Neural cell (in vitro differentiated cells): ENCODE data around the gene LCAT. TPM values are rescaled to one million over a fixed set of nuclear protein-coding genes. Genes with fewer than 3 reads are reported as not detected.

Experiments
- H2AFZ ChIP-seq: fragments of 200-600, 300-800 bp; sonication (generic), shearing (Covaris generic); 2 replicates; pipeline ENCODE4 v1.6.0; 2014; ENCODE audit warnings: low read depth, mild to moderate bottlenecking, antibody characterized with exemption, low read length, moderate library complexity
- H3F3A ChIP-seq: fragments of 200-600 bp; shearing (Covaris generic); 2 replicates; pipeline ENCODE4 v1.6.1; 2016; ENCODE audit warnings: mild to moderate bottlenecking, moderate library complexity, mixed read lengths, antibody characterized with exemption, low read length; ENCODE audit not compliant: insufficient read depth, poor library complexity, severe bottlenecking
- H3K27ac ChIP-seq: fragments of 200-600, 300-800 bp; sonication (generic), shearing (Covaris generic); 2 replicates; pipeline ENCODE4 v1.5.1; 2014; ENCODE audit warnings: mild to moderate bottlenecking, low read length, moderate library complexity
- H3K27me3 ChIP-seq: fragments of 300-800, 200-600 bp; sonication (generic), shearing (Covaris generic); 2 replicates; pipeline ENCODE4 v1.6.0; 2014; ENCODE audit warnings: mild to moderate bottlenecking, low read depth, low read length, moderate library complexity; ENCODE audit not compliant: insufficient read depth
- H3K36me3 ChIP-seq: fragments of 300-800, 200-600 bp; sonication (generic), shearing (Covaris generic); 2 replicates; pipeline ENCODE4 v1.5.1; 2014; ENCODE audit warnings: mild to moderate bottlenecking, antibody characterized with exemption, low read length, moderate library complexity; ENCODE audit not compliant: insufficient read depth
- H3K4me2 ChIP-seq: fragments of 300-800, 200-600 bp; sonication (generic), shearing (Covaris generic); 2 replicates; pipeline ENCODE4 v1.6.0; 2014; ENCODE audit warnings: mild to moderate bottlenecking, low read length
- H3K4me3 ChIP-seq: fragments of 300-800, 200-600 bp; sonication (generic), shearing (Covaris generic); 2 replicates; pipeline ENCODE4 v1.5.1; 2014; ENCODE audit warnings: mild to moderate bottlenecking, low read length, moderate library complexity
- H3K79me2 ChIP-seq: fragments of 200-600 bp; shearing (Covaris generic); replicated peaks from 2 replicates; pipeline ENCODE4 v1.6.0; 2014; ENCODE audit warnings: mild to moderate bottlenecking, low read length, moderate library complexity; ENCODE audit not compliant: insufficient read depth
- H3K9ac ChIP-seq: fragments of 300-800, 200-600 bp; sonication (generic), shearing (Covaris generic); 2 replicates; pipeline ENCODE4 v1.6.1; 2016; ENCODE audit warnings: mild to moderate bottlenecking, low read length, mixed read lengths
- H3K9me2 ChIP-seq: fragments of 200-600 bp; shearing (Covaris generic); 2 replicates; pipeline ENCODE4 v1.6.1; 2016; ENCODE audit warnings: mild to moderate bottlenecking, low read length, mixed read lengths; ENCODE audit not compliant: insufficient read depth
- H3K9me3 ChIP-seq: fragments of 200-600, 300-800 bp; sonication (generic), shearing (Covaris generic); 2 replicates; pipeline ENCODE4 v1.6.1; 2016; ENCODE audit warnings: mild to moderate bottlenecking, mixed run types, low read length, moderate library complexity, mixed read lengths
- H4K20me1 ChIP-seq: fragments of 200-600 bp; shearing (Covaris generic); 2 replicates; pipeline ENCODE4 v1.6.1; 2016; ENCODE audit warnings: mild to moderate bottlenecking, mixed run types; ENCODE audit not compliant: insufficient read depth
- EP300 ChIP-seq: fragments of 450-650 bp; conservative IDR thresholded peaks from 2 replicates; pipeline ENCODE4 v1.6.1; 2014; ENCODE audit warnings: antibody characterized with exemption, mild to moderate bottlenecking, moderate library complexity; ENCODE audit not compliant: poor library complexity, severe bottlenecking
- EZH2 ChIP-seq: fragments of 200-600, 300-800 bp; shearing (Covaris generic), sonication (generic); IDR thresholded peaks from 2 replicates; pipeline ENCODE4 v1.6.1; 2014; ENCODE audit warnings: antibody characterized with exemption, low read length, borderline replicate concordance, mild to moderate bottlenecking; ENCODE audit not compliant: insufficient read depth, poor library complexity, severe bottlenecking
- MXI1 ChIP-seq: fragments of 450-650 bp; conservative IDR thresholded peaks from 2 replicates; pipeline ENCODE4 v1.6.1; 2014; ENCODE audit warnings: antibody characterized with exemption, mild to moderate bottlenecking; ENCODE audit not compliant: poor library complexity, severe bottlenecking
- POLR2AphosphoS5 ChIP-seq: IDR thresholded peaks from 2 replicates; pipeline ENCODE4 v1.6.1; 2012
- RAD21 ChIP-seq: fragments of 450-650 bp; conservative IDR thresholded peaks from 2 replicates; pipeline ENCODE4 v1.6.1; 2014; ENCODE audit warnings: antibody characterized with exemption, mild to moderate bottlenecking, moderate library complexity
- SMC3 ChIP-seq: fragments of 450-650 bp; conservative IDR thresholded peaks from 2 replicates; pipeline ENCODE4 v1.6.1; 2014; ENCODE audit warnings: antibody characterized with exemption, mild to moderate bottlenecking, moderate library complexity; ENCODE audit not compliant: poor library complexity
- TAF1 ChIP-seq: IDR thresholded peaks from 2 replicates; pipeline ENCODE4 v1.6.1; 2012; ENCODE audit warnings: low read depth
- polyA plus RNA-seq: library from polyadenylated mRNA; depleted of rRNA; stranded (reverse); fragments of >200 nt; gene quantifications from 2 replicates; pipeline ENCODE4 v1.2.3, GENCODE V29; 2014
- TF ChIP-seq, protein P1 (sequence below): fragments of 450-650 bp; IDR thresholded peaks from 2 replicates; pipeline ENCODE4 v1.5.1; 2014; ENCODE audit warnings: antibody characterized with exemption, mild to moderate bottlenecking, moderate library complexity; ENCODE audit not compliant: poor library complexity, severe bottlenecking
- TF ChIP-seq, protein P2 (sequence below): IDR thresholded peaks from 2 replicates; pipeline ENCODE4 v1.6.1; 2012; ENCODE audit warnings: borderline replicate concordance

Gene LCAT
- polyA plus RNA-seq, 1 donor from 2014 or later = 0.32 TPM

DNA sequence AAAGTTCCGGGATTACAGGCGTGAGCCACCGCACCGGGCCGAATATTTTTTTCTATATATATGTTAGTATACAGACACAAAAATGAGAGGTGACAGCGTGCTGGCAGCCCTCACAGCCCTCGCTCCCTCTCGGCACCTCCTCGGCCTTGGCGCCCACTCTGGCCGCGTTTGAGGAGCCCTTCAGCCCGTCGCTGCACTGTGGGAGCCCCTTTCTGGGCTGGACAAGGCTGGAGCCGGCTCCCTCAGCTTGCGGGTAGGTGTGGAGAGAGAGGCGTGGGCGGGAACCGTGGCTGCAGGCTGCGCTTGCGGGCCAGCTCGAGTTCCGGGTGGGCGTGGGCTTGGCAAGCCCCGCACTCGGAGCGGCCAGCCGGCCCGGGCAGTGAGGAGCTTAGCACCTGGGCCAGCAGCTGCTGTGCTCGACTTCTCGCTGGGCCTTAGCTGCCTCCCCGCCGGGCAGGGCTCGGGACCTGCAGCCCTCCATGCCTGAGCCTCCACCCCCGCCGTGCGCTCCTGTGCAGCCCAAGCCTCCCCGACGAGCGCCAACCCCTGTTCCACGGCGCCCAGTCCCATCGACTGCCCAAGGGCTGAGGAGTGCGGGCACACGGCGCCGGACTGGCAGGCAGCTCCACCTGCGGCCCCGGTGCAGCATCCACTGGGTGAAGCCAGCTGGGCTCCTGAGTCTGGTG is 38.2 kb upstream of the LCAT start:
- no peak overlapping the region for H3K9ac ChIP-seq
- TF ChIP-seq RAD21 (no peak), POLR2AphosphoS5 (no peak), MXI1 (no peak), SMC3 (no peak)
- TF ChIP-seq, protein P1, sequence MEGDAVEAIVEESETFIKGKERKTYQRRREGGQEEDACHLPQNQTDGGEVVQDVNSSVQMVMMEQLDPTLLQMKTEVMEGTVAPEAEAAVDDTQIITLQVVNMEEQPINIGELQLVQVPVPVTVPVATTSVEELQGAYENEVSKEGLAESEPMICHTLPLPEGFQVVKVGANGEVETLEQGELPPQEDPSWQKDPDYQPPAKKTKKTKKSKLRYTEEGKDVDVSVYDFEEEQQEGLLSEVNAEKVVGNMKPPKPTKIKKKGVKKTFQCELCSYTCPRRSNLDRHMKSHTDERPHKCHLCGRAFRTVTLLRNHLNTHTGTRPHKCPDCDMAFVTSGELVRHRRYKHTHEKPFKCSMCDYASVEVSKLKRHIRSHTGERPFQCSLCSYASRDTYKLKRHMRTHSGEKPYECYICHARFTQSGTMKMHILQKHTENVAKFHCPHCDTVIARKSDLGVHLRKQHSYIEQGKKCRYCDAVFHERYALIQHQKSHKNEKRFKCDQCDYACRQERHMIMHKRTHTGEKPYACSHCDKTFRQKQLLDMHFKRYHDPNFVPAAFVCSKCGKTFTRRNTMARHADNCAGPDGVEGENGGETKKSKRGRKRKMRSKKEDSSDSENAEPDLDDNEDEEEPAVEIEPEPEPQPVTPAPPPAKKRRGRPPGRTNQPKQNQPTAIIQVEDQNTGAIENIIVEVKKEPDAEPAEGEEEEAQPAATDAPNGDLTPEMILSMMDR = no peak
- no peaks in the 10 kb centered on the region for H4K20me1 ChIP-seq

DNA sequence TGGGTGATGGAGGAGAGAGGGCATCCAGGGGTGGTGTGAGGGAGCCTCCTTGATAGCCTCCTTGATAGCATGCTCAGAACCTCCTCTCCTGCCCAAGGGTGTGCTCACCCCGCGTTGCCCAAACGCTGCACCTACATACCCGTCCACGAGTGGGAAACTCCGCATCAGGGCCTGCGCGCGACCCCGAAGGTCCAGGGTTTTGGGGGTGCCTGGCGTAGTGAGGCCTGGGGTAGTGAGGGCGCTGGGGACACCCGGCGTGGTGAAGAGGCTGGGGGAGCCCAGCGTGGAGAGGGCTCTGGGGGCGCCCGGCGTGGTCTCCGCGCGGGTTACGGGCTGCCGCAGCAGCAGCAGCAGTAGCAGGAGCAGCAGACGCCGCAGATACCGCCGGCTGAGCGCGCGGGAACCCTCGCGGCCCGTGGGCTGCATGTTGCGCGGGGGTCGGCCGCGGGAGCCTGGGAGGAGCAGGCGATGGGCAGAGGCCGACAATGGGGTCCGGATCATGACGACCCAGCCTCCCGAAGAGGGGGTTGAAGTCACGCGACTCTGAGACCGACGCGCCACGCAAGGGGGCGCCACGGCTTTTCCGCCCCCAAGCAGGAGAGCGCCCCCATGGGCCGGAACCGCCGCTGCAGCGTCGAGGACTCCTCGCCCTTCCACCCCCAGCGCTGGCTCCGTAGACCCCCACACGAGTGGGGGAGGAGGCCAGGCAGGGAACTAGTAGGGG is 36.2 kb upstream of the LCAT start, which contains the start of gene DPEP3:
Gene DPEP3 (minus strand): TSS at position 545 of the 724 bp plus-strand sequence. CDS start 119 bp downstream, at position 426.
- no peaks in the 10 kb centered on the region for H3K36me3 ChIP-seq
- H3K4me2 ChIP-seq = no peak within 1 kb of the TSS
- no peaks in the 10 kb centered on the region for H3F3A ChIP-seq
- no peaks in the 10 kb centered on the region for H3K27me3 ChIP-seq
- H2AFZ ChIP-seq = no peak within 1 kb of the TSS
- no peaks in the 10 kb centered on the region for H3K9me2 ChIP-seq
- H4K20me1 ChIP-seq = no peaks in the 10 kb centered on the region
- no peak within 1 kb of the TSS for H3K9ac ChIP-seq
- no peaks in the 10 kb centered on the region for H3K79me2 ChIP-seq
- H3K9me3 ChIP-seq = no peaks in the 10 kb centered on the region
- no peak within 1 kb of the TSS for H3K4me3 ChIP-seq
- H3K27ac ChIP-seq = no peak within 1 kb of the TSS
- TF ChIP-seq POLR2AphosphoS5 = no peak
- TF ChIP-seq RAD21 = no peak
- TF ChIP-seq, protein P1 = no peak
- TF ChIP-seq, protein P2, sequence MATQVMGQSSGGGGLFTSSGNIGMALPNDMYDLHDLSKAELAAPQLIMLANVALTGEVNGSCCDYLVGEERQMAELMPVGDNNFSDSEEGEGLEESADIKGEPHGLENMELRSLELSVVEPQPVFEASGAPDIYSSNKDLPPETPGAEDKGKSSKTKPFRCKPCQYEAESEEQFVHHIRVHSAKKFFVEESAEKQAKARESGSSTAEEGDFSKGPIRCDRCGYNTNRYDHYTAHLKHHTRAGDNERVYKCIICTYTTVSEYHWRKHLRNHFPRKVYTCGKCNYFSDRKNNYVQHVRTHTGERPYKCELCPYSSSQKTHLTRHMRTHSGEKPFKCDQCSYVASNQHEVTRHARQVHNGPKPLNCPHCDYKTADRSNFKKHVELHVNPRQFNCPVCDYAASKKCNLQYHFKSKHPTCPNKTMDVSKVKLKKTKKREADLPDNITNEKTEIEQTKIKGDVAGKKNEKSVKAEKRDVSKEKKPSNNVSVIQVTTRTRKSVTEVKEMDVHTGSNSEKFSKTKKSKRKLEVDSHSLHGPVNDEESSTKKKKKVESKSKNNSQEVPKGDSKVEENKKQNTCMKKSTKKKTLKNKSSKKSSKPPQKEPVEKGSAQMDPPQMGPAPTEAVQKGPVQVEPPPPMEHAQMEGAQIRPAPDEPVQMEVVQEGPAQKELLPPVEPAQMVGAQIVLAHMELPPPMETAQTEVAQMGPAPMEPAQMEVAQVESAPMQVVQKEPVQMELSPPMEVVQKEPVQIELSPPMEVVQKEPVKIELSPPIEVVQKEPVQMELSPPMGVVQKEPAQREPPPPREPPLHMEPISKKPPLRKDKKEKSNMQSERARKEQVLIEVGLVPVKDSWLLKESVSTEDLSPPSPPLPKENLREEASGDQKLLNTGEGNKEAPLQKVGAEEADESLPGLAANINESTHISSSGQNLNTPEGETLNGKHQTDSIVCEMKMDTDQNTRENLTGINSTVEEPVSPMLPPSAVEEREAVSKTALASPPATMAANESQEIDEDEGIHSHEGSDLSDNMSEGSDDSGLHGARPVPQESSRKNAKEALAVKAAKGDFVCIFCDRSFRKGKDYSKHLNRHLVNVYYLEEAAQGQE = no peak
- TF ChIP-seq TAF1 = no peak
- no peak for TF ChIP-seq MXI1
- TF ChIP-seq EP300 = no peak
- no peak for TF ChIP-seq EZH2
- TF ChIP-seq SMC3 = no peak

More for the DNA sequence above, 38.2 kb upstream of the LCAT start:
- H3K4me3 ChIP-seq = no peak overlapping the region
- H3K9me3 ChIP-seq = no peaks in the 10 kb centered on the region
- H3K36me3 ChIP-seq = no peaks in the 10 kb centered on the region
- H3K27me3 ChIP-seq = no peaks in the 10 kb centered on the region
- H3K4me2 ChIP-seq = no peak overlapping the region
- no peaks in the 10 kb centered on the region for H3K9me2 ChIP-seq
- H3K27ac ChIP-seq = no peak overlapping the region
- H3F3A ChIP-seq = no peaks in the 10 kb centered on the region
- H2AFZ ChIP-seq = no peak overlapping the region
- H3K79me2 ChIP-seq = no peaks in the 10 kb centered on the region
